Stomach (tissue), 4 donors: Measurements from ENCODE around the gene PRND.

Experiments used
- EP300 ChIP-seq: sonication (generic); formaldehyde crosslinking; IDR thresholded peaks from one replicate; pipeline ENCODE4 v1.6.1; 2017; ENCODE audit warnings: antibody characterized with exemption
- POLR2A ChIP-seq, 4 donors: fragments of 450-650 bp; IDR thresholded peaks; one replicate each; pipeline ENCODE4 v1.6.1; 2016; ENCODE audit warnings: antibody characterized with exemption in 4 of 4, control low read depth in 2 of 4, mild to moderate bottlenecking in 1 of 4, moderate library complexity in 1 of 4
- POLR2AphosphoS5 ChIP-seq, 3 donors: sonication (generic); formaldehyde crosslinking; IDR thresholded peaks; one replicate each; pipeline ENCODE4 v1.6.1; 2016; ENCODE audit warnings: antibody characterized with exemption in 3 of 3
- TF ChIP-seq, protein P1 (sequence below), 7 experiments: fragments of 450-650 bp in 4 of 7; fragments of 200-600 bp in 3 of 7; sonication (generic) in 3 of 7; IDR thresholded peaks; one replicate each; pipeline ENCODE4 v1.5.1; 2016 to 2019; ENCODE audit warnings: antibody characterized with exemption in 7 of 7, control low read depth in 2 of 7, mild to moderate bottlenecking in 1 of 7

DNA sequence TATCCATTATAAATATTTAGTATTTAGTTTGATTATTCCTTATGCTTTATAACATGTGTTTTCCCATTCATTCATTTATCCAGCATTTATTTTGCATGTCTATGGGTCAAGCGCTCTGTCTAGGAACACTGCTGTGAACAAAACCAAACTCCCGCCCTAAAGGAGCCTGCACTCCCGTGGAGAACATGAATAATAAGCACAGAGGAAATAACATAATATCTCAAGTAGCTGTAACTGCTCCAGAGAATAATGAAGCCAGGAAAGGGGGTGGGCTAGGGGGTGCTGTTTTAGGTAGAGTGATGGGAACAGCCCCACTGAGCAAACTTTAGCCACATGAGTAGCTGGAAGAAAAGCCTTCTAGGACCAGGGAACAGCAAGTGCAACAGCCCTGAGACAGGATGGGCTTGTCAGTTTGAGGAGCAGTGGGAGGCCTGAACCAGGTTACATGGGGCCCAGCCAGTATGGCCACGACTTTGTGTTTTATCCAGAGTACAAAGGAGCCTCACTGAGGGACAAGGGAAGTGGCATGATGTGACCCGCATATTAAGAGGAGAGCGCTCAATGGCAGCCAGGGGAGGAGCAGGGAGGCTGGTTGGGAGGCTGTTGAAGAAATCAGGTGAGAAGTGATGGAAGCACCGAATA lies 24.4 kb upstream of the PRND start:
- TF ChIP-seq POLR2A (IDR thresholded peaks at IDR 0.05) (no peak), EP300 (no peak), POLR2AphosphoS5 (IDR thresholded peaks at IDR 0.05) (no peak)
- TF ChIP-seq, protein P1, sequence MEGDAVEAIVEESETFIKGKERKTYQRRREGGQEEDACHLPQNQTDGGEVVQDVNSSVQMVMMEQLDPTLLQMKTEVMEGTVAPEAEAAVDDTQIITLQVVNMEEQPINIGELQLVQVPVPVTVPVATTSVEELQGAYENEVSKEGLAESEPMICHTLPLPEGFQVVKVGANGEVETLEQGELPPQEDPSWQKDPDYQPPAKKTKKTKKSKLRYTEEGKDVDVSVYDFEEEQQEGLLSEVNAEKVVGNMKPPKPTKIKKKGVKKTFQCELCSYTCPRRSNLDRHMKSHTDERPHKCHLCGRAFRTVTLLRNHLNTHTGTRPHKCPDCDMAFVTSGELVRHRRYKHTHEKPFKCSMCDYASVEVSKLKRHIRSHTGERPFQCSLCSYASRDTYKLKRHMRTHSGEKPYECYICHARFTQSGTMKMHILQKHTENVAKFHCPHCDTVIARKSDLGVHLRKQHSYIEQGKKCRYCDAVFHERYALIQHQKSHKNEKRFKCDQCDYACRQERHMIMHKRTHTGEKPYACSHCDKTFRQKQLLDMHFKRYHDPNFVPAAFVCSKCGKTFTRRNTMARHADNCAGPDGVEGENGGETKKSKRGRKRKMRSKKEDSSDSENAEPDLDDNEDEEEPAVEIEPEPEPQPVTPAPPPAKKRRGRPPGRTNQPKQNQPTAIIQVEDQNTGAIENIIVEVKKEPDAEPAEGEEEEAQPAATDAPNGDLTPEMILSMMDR (IDR thresholded peaks at IDR 0.05) = no peak
